Right renal cortex interstitium (tissue), 3 donors: Measurements from ENCODE around the gene ACOT7. TPM values are rescaled to one million over a fixed set of nuclear protein-coding genes. Genes with fewer than 3 reads are reported as not detected.
A peak's percentile ranks its signal among the peaks of the same experiment; 100 is the strongest.
"Not testable (repeated sequence)": the region's sequence is repeated elsewhere in the genome, so short reads cannot be mapped to it uniquely, and the experiment has no call there.

Experiments
- DNase-seq, 3 donors: peaks; one replicate each; pipeline ENCODE4 v3.0.0-alpha.2; 2013; ENCODE audit warnings: low read depth in 3 of 3, low spot score in 2 of 3
- polyA plus RNA-seq, 3 donors: library from polyadenylated mRNA; unstranded; fragments of 120-200 nt; gene quantifications; one replicate each; pipeline ENCODE4 v1.2.1, GENCODE V29; 2013; ENCODE audit not compliant: insufficient read length in 3 of 3

Gene ACOT7, protein sequence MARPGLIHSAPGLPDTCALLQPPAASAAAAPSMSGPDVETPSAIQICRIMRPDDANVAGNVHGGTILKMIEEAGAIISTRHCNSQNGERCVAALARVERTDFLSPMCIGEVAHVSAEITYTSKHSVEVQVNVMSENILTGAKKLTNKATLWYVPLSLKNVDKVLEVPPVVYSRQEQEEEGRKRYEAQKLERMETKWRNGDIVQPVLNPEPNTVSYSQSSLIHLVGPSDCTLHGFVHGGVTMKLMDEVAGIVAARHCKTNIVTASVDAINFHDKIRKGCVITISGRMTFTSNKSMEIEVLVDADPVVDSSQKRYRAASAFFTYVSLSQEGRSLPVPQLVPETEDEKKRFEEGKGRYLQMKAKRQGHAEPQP
- 10 to 100 TPM; 29.3 to 36.1 (median 30.4) TPM for polyA plus RNA-seq

DNA sequence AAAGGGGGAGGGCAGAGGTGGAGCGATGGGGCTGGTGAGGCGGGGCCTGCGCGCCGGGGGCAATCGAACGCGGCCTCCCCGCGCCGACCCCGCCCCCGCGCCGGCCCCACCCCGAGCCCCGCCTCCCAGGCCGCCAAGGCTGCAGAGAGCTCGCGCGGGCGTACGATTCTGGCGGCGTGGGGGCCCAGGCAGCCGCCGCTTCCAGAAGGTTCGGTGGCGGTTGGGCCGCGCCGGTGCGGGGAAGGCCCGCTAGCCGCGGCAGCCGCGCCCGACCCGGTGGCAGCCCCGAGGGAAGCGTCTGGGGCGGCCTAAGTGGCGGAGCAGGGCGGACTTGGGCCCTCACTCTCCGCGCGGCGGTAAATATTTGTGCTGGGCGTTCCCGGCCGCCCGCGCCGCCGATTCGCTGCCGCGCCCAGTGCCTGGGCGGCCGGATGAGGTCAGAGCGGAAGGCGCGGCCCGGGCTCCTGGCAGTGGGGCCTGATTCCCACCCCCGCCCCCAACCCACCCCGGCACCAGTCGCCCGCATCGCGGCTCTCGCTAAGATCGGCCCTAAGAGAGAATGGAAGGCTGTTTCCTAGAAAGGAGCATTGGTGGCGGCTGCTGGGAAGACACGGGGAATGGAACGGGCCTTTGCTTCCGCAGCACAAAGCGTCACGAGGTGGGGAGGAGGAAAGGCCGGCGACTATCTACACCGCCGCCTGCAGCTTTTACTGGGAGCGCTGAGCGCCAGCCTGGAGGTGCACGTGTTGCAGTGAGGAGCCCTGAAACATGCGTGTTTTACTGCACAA is at the start of gene ACOT7:
Gene ACOT7, minus strand, starts transcription at position 368 of the 788 bp plus-strand sequence. CDS start 368 bp downstream, outside the sequence.
- DNase-seq = peak in 2 of 3 donors; percentile 80 to 82

GRCh38 chr1:6441586-6441985 is 48.0 kb upstream of the ACOT7 start:
- DNase-seq = no peak

GRCh38 chr1:6440198-6441126 is 46.9 kb upstream of the ACOT7 start:
- no peak for DNase-seq

- DNase-seq = no peak
Measured at GRCh38 chr1:6438047-6438525, 44.5 kb upstream of the ACOT7 start.

- not testable (repeated sequence) for DNase-seq
Measured at GRCh38 chr1:6437012-6437700, 43.6 kb upstream of the ACOT7 start.

DNA sequence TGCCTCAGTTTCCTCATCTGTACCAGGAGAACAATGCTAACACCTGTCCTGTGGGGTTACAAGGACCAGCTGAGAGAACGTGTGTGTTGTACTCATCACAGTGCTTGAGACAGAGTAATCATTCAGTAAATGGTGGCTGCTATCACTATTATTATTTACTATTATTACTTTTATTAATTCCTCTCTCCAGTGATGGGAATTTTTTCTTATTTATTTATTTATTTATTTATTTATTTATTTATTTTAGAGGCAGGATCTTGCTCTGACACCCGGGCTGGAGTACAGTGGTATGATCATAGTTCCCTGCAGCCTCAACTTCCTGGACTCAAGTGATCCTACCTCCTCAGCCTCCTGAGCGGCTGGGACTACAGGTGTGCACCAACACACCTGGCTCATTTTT is 42.7 kb upstream of the ACOT7 start:
- DNase-seq = not testable (repeated sequence)

DNA sequence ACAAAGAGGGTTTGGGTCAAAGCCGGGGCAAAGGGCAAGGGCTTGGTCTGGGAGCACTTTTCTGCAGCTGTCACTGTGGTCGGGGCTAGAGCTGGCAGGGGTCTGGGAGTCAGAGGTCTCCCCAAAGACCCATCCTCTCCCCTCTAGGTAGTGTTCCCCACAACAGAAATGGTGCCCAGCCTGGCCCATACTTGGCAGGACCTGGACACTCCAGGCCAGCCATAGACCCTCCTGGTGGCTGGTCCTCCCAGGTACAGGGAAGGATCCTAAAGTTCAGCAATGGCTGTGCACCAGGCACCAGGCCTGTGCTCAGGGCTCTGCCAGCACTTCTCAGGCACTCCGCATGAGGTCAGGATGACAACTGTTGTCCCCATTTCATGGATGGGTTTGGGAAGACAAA is 42.0 kb upstream of the ACOT7 start:
- DNase-seq = no peak

- DNase-seq = no peak
Measured at GRCh38 chr1:6435129-6435528, 41.6 kb upstream of the ACOT7 start.

DNA sequence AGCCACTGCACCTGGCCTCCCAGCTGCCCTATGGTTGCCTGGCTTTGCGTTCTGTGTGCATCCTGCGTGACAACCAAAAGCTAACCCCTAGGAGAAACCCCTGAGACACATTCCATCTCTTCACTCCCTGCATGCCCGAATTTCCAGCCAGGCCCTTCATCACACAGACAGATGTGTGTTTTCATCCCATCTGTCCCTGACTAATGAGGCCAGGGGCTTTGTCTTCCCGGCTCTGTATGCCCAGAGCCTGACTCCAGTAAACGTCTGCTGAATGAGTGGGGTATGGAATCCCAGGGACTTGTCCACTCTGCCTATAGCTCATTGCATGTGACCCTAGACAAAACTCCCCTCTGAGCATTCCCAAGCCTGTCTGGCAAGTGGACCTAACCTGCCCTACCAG is 40.6 kb upstream of the ACOT7 start:
- no peak for DNase-seq

- DNase-seq = not testable (repeated sequence)
Measured at GRCh38 chr1:6431645-6432579, 38.3 kb upstream of the ACOT7 start.

- DNase-seq = not testable (repeated sequence)
Measured at GRCh38 chr1:6429660-6430411, 36.3 kb upstream of the ACOT7 start.

DNA sequence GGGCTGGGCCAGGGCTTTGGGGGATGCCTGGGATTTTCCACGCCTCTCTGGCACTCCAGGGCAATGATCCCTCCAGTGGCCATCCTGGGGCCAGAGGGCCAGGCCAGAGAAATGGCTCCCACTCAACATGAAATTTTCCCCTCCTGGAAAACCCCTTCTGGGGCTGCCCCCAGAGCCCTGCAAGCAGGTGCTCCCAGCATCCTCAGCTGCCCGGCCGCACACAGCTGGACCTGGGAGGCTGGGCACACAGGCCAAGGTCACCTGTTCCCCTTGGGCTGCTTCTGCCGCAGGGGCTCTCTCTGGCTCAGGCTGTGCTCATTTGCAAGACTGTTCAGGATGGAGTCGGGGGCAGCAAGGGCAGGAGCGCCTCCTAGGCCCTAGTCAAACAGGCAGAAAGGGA is 34.9 kb upstream of the ACOT7 start:
- DNase-seq = not testable (repeated sequence)

- no peak for DNase-seq
Measured at GRCh38 chr1:6427441-6428390, 34.1 kb upstream of the ACOT7 start.

DNA sequence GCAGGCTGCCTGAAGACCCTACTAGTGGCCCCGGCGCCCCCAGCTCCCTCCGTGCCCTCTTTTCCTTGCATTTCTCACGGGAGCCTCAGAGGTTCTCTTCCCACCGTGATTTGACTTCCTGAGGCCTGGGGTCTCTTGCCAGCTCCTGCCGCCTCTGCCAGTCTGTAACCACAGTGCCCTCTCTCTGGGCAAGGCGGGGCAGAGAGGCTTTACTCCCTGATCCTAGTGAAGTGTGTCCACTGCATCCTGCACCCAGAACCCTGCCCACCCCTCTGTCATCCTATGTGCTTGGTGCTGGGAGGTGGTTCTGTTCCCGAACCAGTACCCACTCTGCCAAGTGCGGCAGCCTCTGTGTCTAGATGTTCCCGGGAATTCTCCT is 33.4 kb upstream of the ACOT7 start:
- DNase-seq = no peak

GRCh38 chr1:6426277-6426971 is 32.9 kb upstream of the ACOT7 start:
- no peak for DNase-seq

GRCh38 chr1:6425658-6426057 is 32.1 kb upstream of the ACOT7 start:
- DNase-seq = no peak
